Thyroid gland (tissue), 4 donors: ENCODE data around the gene DCAF7. TPM values are rescaled to one million over a fixed set of nuclear protein-coding genes. Genes with fewer than 3 reads are reported as not detected.

Source experiments
- DNase-seq, 2 donors: peaks; one replicate each; pipeline ENCODE4 v3.0.0-alpha.2; 2019
- H3K27ac ChIP-seq, 3 donors: fragments of 200-600 bp; sonication (generic); 1 replicate in 2 of 3; 2 replicates in 1 of 3; pipeline ENCODE4 v1.5.1; 2016 to 2019; ENCODE audit warnings: mild to moderate bottlenecking in 1 of 3, moderate library complexity in 1 of 3
- H3K27me3 ChIP-seq: fragments of 200-600 bp; sonication (generic); one replicate; pipeline ENCODE4 v1.5.1; 2019
- H3K36me3 ChIP-seq, 2 donors: fragments of 200-600 bp; sonication (generic); one replicate each; pipeline ENCODE4 v1.5.1; 2016 to 2019
- H3K4me1 ChIP-seq, 2 donors: fragments of 200-600 bp; sonication (generic); one replicate each; pipeline ENCODE4 v1.5.1; 2017 to 2019
- H3K4me3 ChIP-seq, 3 donors: fragments of 200-600 bp; sonication (generic); replicated peaks in 1 of 3; 1 replicate in 2 of 3; 2 replicates in 1 of 3; pipeline ENCODE4 v1.5.1; 2016; ENCODE audit warnings: mild to moderate bottlenecking in 1 of 3
- H3K9me3 ChIP-seq: fragments of 200-600 bp; sonication (generic); one replicate; pipeline ENCODE4 v1.5.1; 2017
- POLR2A ChIP-seq, 2 donors: fragments of 450-650 bp; IDR thresholded peaks; one replicate each; pipeline ENCODE4 v1.6.1; 2017; ENCODE audit warnings: antibody characterized with exemption in 2 of 2, mild to moderate bottlenecking in 2 of 2, moderate library complexity in 1 of 2
- WGBS, 2 donors: methylation state at CpG; one replicate each; pipeline ENCODE4 v1.1.5; 2017; 5-methylcytosine and 5-hydroxymethylcytosine counted together
- intact Hi-C: fragments of 100-400 bp; cut with DNase I; formaldehyde crosslinking; loops from one replicate; pipeline ENCODE4 v1.15.1; 2023
- total RNA-seq, 4 donors: library from RNA; depleted of rRNA; stranded (reverse); fragments of >200 nt; gene quantifications; one replicate each; pipeline ENCODE4 v1.2.3, GENCODE V29; 2016
- TF ChIP-seq, protein P1 (sequence below), 6 experiments: fragments of 200-600 bp in 3 of 6; fragments of 450-650 bp in 3 of 6; sonication (generic) in 3 of 6; IDR thresholded peaks; one replicate each; pipeline ENCODE4 v1.5.1; 2016 to 2019; ENCODE audit warnings: antibody characterized with exemption in 6 of 6, mild to moderate bottlenecking in 2 of 6, inconsistent platforms in 1 of 6, moderate library complexity in 1 of 6

DCAF7 gene
- total RNA-seq, 4 donors from 2014 or later = 35.1 to 44.8 (median 40.5) TPM

GRCh38 chr17:63505341-63505740 lies 44.9 kb upstream of the DCAF7 start:
- 90 to 94% methylated on average over 9 of the region's 9 CpGs for WGBS, 2 donors
- TF ChIP-seq, protein P1, sequence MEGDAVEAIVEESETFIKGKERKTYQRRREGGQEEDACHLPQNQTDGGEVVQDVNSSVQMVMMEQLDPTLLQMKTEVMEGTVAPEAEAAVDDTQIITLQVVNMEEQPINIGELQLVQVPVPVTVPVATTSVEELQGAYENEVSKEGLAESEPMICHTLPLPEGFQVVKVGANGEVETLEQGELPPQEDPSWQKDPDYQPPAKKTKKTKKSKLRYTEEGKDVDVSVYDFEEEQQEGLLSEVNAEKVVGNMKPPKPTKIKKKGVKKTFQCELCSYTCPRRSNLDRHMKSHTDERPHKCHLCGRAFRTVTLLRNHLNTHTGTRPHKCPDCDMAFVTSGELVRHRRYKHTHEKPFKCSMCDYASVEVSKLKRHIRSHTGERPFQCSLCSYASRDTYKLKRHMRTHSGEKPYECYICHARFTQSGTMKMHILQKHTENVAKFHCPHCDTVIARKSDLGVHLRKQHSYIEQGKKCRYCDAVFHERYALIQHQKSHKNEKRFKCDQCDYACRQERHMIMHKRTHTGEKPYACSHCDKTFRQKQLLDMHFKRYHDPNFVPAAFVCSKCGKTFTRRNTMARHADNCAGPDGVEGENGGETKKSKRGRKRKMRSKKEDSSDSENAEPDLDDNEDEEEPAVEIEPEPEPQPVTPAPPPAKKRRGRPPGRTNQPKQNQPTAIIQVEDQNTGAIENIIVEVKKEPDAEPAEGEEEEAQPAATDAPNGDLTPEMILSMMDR (IDR thresholded peaks at IDR 0.05) = no peak
- TF ChIP-seq POLR2A (IDR thresholded peaks at IDR 0.05) = no peak
- intact Hi-C loops = no loop called here

DNA sequence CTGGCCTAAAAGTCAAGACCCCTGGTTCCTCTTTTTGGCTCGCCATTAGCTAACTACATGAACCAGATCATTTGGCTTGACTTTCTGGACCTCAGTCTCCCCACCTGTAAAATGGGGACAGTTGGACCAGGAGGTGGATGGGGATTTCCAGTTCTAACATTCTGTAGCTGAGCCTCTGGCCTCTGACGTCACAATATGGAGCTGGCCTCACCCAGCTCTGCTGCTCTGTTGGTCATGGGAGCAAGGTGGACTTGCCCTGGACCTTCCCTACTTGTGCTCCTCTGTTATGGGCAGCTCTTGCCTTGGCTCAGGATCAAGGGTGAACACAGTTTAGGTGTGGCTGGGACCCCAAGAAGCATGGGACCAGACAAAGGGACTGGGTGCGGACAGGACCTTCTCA lies 43.6 kb upstream of the DCAF7 start:
- TF ChIP-seq, protein P1 (IDR thresholded peaks at IDR 0.05) = no peak
- TF ChIP-seq POLR2A (IDR thresholded peaks at IDR 0.05) = no peak
- Histone ChIP-seq H3K9me3 (no peaks in the 10 kb centered on the region), H3K27me3 (no peaks in the 10 kb centered on the region), H3K4me1 (peaks cover 0 to 3% of the 10 kb centered on the region in 2 donors), H3K36me3 (no peaks in the 10 kb centered on the region), H3K27ac (no peak overlapping the region), H3K4me3 (no peak overlapping the region)
- intact Hi-C loops = no loop called here
- DNase-seq = no peak
- 100% methylated on average over 2 to 3 of the region's 3 CpGs for WGBS, 2 donors

More at GRCh38 chr17:63505341-63505740, 44.9 kb upstream of the DCAF7 start:
- H3K9me3 ChIP-seq = no peaks in the 10 kb centered on the region
- H3K4me1 ChIP-seq = peaks cover 0 to 3% of the 10 kb centered on the region in 2 donors
- DNase-seq = no peak
- no peaks in the 10 kb centered on the region for H3K36me3 ChIP-seq
- no peaks in the 10 kb centered on the region for H3K27me3 ChIP-seq
- no peak overlapping the region for H3K4me3 ChIP-seq
- no peak overlapping the region for H3K27ac ChIP-seq

GRCh38 chr17:63511331-63511730 lies 38.9 kb upstream of the DCAF7 start:
- intact Hi-C loops = no loop called here

GRCh38 chr17:63512388-63512787 lies 37.9 kb upstream of the DCAF7 start:
- Histone ChIP-seq H3K9me3 (no peaks in the 10 kb centered on the region), H3K27ac (no peak overlapping the region), H3K4me1 (no peaks in the 10 kb centered on the region), H3K27me3 (no peaks in the 10 kb centered on the region), H3K36me3 (no peaks in the 10 kb centered on the region), H3K4me3 (no peak overlapping the region)
- TF ChIP-seq POLR2A (IDR thresholded peaks at IDR 0.05) = no peak
- TF ChIP-seq, protein P1 (IDR thresholded peaks at IDR 0.05) = no peak
- 92 to 97% methylated on average over 3 of the region's 3 CpGs for WGBS, 2 donors
- intact Hi-C loops = no loop called here
- DNase-seq = no peak

More at GRCh38 chr17:63511331-63511730, 38.9 kb upstream of the DCAF7 start:
- no peak overlapping the region for H3K27ac ChIP-seq
- H3K36me3 ChIP-seq = no peaks in the 10 kb centered on the region
- no peak for TF ChIP-seq POLR2A (IDR thresholded peaks at IDR 0.05)
- TF ChIP-seq, protein P1 (IDR thresholded peaks at IDR 0.05) = no peak
- no peaks in the 10 kb centered on the region for H3K4me1 ChIP-seq
- H3K9me3 ChIP-seq = no peaks in the 10 kb centered on the region
- no peak overlapping the region for H3K4me3 ChIP-seq
- no peaks in the 10 kb centered on the region for H3K27me3 ChIP-seq
- WGBS, 2 donors = 90 to 94% methylated on average over 8 of the region's 8 CpGs
- DNase-seq = no peak

GRCh38 chr17:63512896-63513644 lies 37.2 kb upstream of the DCAF7 start:
- Histone ChIP-seq H3K36me3 (no peaks in the 10 kb centered on the region), H3K4me1 (no peaks in the 10 kb centered on the region), H3K9me3 (no peaks in the 10 kb centered on the region), H3K4me3 (no peak overlapping the region), H3K27ac (no peak overlapping the region), H3K27me3 (no peaks in the 10 kb centered on the region)
- WGBS, 2 donors = 74 to 83% methylated on average over 7 of the region's 7 CpGs
- intact Hi-C loops = no loop called here
- TF ChIP-seq, protein P1 (IDR thresholded peaks at IDR 0.05) = no peak
- no peak for TF ChIP-seq POLR2A (IDR thresholded peaks at IDR 0.05)
- DNase-seq = no peak
